Spinal cord (tissue), 10 donors: ENCODE data around the gene PRIMPOL. TPM values are rescaled to one million over a fixed set of nuclear protein-coding genes. Genes with fewer than 3 reads are reported as not detected.

Source experiments
- DNase-seq, 6 donors: peaks; one replicate each; pipeline versions ENCODE4 v3.0.0 to v3.0.0-alpha.2; 2013 to 2015; ENCODE audit warnings: low spot score in 6 of 6, low read depth in 4 of 6
- H3K27ac ChIP-seq: one replicate; pipeline ENCODE4 v1.5.1; 2013; ENCODE audit warnings: low read depth, low read length, control low read depth
- H3K27me3 ChIP-seq: one replicate; pipeline ENCODE4 v1.6.1; 2013; ENCODE audit warnings: low read length; ENCODE audit not compliant: control insufficient read depth, insufficient read depth
- H3K36me3 ChIP-seq: one replicate; pipeline ENCODE4 v1.6.1; 2013; ENCODE audit warnings: low read length; ENCODE audit not compliant: control insufficient read depth, insufficient read depth
- H3K4me1 ChIP-seq: one replicate; pipeline ENCODE4 v1.6.1; 2013; ENCODE audit warnings: low read length; ENCODE audit not compliant: control insufficient read depth, insufficient read depth
- H3K4me3 ChIP-seq: one replicate; pipeline ENCODE4 v1.5.1; 2013; ENCODE audit warnings: low read depth, low read length, control low read depth
- H3K9me3 ChIP-seq: one replicate; pipeline ENCODE4 v1.6.1; 2013; ENCODE audit warnings: low read length; ENCODE audit not compliant: control insufficient read depth, insufficient read depth
- WGBS: methylation state at CpG from one replicate; pipeline ENCODE4 v1.1.5; 2013; ENCODE audit warnings: missing lambda C conversion rate; ENCODE audit not compliant: insufficient coverage; 5-methylcytosine and 5-hydroxymethylcytosine counted together
- polyA plus RNA-seq, 2 donors: library from polyadenylated mRNA; unstranded; fragments of 120-200 nt; gene quantifications; one replicate each; pipeline ENCODE4 v1.2.1, GENCODE V29; 2013; ENCODE audit not compliant: insufficient read length in 2 of 2
- total RNA-seq, 2 donors: library from RNA; depleted of rRNA in 1 of 2; stranded (reverse); fragments of 120-200 nt in 1 of 2; fragments of >200 nt in 1 of 2; gene quantifications; one replicate each; pipeline versions ENCODE4 v1.2.3 to v1.2.4, GENCODE V29; 2013 to 2014
- donor health status: healthy.

The PRIMPOL gene
- total and polyA plus RNA-seq, 4 donors = 27.4 to 36.5 (median 29.5) TPM

DNA sequence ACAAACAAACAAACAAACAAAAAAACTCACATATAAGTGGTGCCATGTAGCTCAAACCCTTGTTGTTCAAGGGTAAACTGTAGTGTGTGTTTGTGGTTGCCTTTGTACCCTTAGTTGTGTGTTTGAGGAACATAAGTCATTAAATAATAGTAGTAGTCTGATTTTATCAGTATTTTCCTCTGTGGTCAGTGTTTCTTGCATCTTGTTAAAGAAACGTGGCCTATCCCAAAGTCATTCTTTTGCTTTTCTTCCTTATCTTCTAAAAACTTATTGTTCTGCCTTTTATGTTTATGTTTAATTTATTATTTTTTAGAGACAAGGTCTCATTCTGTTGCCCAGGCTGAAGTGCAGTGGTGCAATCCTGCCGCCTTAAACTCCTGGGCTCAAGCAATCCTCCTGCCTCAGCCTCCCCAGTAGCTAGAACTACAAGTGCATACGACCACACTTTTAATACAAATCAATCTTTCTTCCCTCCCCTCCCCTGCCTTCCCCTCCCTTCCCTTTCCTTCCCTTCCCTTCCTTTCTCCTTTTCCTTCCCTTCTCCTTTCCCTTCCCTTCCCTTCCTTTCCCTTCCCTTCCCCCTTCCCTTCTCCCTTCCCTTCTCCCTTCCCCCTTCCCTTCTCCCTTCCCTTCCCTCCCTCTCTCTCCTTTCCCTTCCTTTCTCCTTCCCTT is 26.4 kb downstream of the PRIMPOL start:
- H3K36me3 ChIP-seq = peaks cover 15% of the 10 kb centered on the region
- H3K27me3 ChIP-seq = no peaks in the 10 kb centered on the region
- H3K4me3 ChIP-seq = no peak overlapping the region
- H3K9me3 ChIP-seq = no peaks in the 10 kb centered on the region
- 89% methylated on average over 2 of the region's 3 CpGs for WGBS
- no peak overlapping the region for H3K27ac ChIP-seq
- DNase-seq = no peak
- H3K4me1 ChIP-seq = no peaks in the 10 kb centered on the region

DNA sequence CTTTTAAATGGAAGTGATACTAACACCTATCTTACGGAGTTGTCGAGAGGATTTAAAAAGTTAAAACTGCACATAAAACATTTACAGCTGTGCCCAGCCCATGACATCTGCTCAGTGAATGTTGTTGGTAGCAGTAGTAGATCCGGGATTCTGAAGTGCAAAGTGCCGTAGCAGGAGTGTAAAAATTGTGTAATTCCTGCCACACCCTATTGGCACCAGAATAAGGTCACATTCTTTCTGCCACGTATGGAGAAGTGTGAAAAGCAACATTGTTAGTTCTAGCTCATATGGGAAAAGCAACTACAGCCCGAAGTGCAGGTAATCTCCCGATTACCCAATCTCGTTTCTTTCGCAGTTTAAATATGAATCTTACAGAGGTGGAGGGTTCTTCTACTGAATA is 31.2 kb downstream of the PRIMPOL start:
- DNase-seq = no peak
- Histone ChIP-seq H3K27me3 (no peaks in the 10 kb centered on the region), H3K9me3 (no peaks in the 10 kb centered on the region), H3K27ac (no peak overlapping the region), H3K36me3 (peaks cover 3% of the 10 kb centered on the region), H3K4me3 (no peak overlapping the region), H3K4me1 (no peaks in the 10 kb centered on the region)
- WGBS = no CpG with 5 or more reads among the region's 9 CpGs

DNA sequence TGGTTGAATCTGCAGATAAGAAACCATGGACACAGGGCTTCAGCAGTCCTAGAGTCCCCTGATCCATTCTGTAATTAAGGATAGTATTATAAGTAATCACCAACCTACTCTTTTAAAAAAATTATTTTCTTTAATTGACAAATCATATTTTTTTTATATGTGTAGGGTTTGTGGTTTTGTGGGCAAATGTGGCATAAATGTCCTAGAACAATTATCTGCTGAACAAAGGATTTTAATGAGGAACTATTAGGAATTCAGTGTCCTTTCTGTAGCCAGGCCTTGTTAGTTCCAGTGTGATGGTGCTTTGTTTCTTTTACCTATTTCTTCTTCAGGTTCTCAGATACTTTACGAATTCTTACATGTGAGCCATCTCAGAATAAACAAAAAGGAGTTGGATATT is 32.4 kb downstream of the PRIMPOL start:
- Histone ChIP-seq H3K27ac (no peak overlapping the region), H3K9me3 (no peaks in the 10 kb centered on the region), H3K27me3 (no peaks in the 10 kb centered on the region), H3K4me3 (no peak overlapping the region), H3K36me3 (peaks cover 3% of the 10 kb centered on the region), H3K4me1 (no peaks in the 10 kb centered on the region)
- WGBS = no CpG with 5 or more reads among the region's 1 CpG
- DNase-seq = no peak

DNA sequence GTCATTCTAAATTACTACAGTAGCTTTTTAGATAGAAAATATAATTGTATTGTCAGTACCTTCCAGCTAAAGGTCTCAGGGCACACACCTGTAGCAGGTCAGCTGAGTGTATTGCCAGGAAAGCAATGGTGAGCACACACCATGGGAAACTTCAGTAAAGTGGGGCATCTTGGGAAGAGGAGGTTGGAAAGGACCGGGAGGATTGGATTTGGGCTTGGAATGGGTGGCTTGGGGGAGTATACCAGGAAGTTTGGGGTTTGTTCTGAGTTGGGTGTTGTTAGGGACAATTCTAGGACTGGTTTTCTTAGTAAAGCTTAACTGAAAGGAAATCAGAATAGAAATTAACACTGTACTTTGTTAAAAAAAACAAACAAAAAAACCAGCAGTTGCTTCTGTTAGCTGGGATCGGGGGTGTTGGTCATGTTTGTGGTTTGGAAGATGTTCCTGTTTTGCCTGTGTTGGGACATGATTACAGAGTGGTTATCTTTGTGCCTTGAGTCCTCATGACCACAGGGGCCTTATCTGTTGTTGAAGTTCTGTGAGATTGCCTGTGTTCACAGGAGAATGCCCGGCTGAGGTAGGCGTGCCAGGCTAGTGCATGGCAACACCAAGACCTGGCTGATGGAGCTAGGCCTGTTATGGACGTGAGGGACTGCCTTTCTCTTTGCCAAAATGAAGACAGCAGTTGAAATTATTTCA is 35.1 kb downstream of the PRIMPOL start:
- no peak overlapping the region for H3K27ac ChIP-seq
- 98% methylated on average over 5 of the region's 5 CpGs for WGBS
- H3K4me3 ChIP-seq = no peak overlapping the region
- H3K27me3 ChIP-seq = no peaks in the 10 kb centered on the region
- no peaks in the 10 kb centered on the region for H3K4me1 ChIP-seq
- no peaks in the 10 kb centered on the region for H3K9me3 ChIP-seq
- no peak for DNase-seq
- H3K36me3 ChIP-seq = peaks cover 3% of the 10 kb centered on the region

DNA sequence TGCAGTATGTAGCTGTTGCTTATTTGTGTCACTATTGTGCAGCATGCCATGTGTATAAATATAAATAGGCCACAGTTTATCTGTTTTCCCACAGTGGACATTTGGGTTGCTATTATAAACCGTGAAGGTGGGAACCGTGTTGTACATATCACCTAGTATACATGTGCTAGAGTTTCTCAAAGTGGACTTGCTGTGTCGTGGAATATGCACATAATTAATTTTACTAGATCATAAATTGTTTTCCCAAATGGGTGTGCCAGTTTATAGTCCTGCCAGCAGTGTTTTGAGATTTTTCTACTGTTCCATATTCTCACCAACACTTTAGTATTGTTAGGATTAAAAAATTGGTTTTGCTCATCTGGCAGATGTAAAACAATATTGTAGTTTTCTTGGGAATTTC is 38.5 kb downstream of the PRIMPOL start:
- H3K27ac ChIP-seq = no peak overlapping the region
- no peaks in the 10 kb centered on the region for H3K4me1 ChIP-seq
- no CpG with 5 or more reads among the region's 3 CpGs for WGBS
- H3K9me3 ChIP-seq = no peaks in the 10 kb centered on the region
- DNase-seq = no peak
- no peaks in the 10 kb centered on the region for H3K27me3 ChIP-seq
- no peak overlapping the region for H3K4me3 ChIP-seq
- no peaks in the 10 kb centered on the region for H3K36me3 ChIP-seq

DNA sequence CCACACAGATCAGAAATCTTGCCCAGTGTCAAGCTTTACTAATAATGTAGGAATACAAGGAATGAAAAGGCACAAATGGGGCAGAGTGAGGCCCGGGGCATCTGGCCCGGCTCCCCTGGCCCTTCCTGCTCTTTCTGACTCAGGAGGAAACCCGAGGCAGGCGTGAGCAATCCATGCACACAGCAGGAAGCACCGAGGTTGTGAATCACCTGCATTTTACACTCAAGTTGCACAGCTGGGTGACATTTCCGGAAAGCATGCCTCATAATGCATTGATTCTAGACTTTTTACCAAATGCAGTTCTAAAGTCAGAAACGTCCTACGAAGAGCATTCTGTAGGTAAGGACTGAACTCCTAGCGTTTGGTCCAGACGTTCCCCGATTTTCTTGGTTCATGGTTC is 38.9 kb downstream of the PRIMPOL start:
- Histone ChIP-seq H3K27ac (no peak overlapping the region), H3K9me3 (no peaks in the 10 kb centered on the region), H3K27me3 (no peaks in the 10 kb centered on the region), H3K4me3 (no peak overlapping the region), H3K36me3 (no peaks in the 10 kb centered on the region), H3K4me1 (no peaks in the 10 kb centered on the region)
- WGBS = 66% methylated on average over 11 of the region's 11 CpGs
- no peak for DNase-seq

DNA sequence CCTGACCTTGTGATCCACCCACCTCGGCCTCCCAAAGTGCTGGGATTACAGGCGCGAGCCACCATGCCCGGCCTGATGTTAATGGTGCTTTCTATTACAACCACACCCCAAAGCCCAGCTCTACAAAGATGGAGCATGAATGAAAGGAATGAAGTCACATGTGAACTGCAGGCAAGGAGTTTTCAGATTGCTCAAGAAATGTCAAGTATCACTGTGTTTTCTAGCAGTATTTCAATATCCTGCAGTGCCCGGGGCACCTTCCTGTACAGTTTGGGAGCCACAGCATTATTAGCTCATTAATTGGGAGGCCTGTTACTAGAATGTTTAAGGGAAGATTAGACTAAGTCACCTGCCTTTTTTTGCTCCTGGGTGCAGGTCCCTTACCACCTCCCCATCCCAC is 40.1 kb downstream of the PRIMPOL start:
- H3K4me1 ChIP-seq = no peaks in the 10 kb centered on the region

DNA sequence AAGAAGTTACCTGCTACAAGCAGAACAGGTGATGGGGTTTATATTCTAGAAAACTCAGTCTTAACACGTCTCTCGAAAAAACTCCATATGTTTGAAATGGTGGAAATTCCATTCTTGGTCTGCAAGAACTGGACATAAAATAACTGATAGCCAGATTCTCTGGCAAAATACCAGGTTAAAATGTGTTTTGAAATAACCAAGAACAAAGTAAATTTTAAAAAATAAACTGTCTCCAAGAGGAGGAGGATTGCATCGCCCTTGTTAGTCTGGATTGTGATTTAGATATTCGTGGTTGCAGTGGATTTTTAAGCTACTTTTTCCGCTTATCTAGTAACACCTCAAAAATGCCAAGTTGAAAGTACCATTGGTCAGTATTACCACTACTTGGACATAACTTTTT is 43.5 kb downstream of the PRIMPOL start:
- Histone ChIP-seq H3K27ac (no peak overlapping the region), H3K4me3 (no peak overlapping the region), H3K4me1 (no peaks in the 10 kb centered on the region), H3K36me3 (peaks cover 3% of the 10 kb centered on the region), H3K9me3 (no peaks in the 10 kb centered on the region), H3K27me3 (no peaks in the 10 kb centered on the region)
- DNase-seq = no peak
- WGBS = no CpG with 5 or more reads among the region's 5 CpGs

More for the DNA sequence above, 40.1 kb downstream of the PRIMPOL start:
- H3K4me3 ChIP-seq = no peak overlapping the region
- no peaks in the 10 kb centered on the region for H3K27me3 ChIP-seq
- H3K9me3 ChIP-seq = no peaks in the 10 kb centered on the region
- H3K36me3 ChIP-seq = no peaks in the 10 kb centered on the region
- DNase-seq = no peak
- no peak overlapping the region for H3K27ac ChIP-seq
- WGBS = no CpG with 5 or more reads among the region's 5 CpGs

DNA sequence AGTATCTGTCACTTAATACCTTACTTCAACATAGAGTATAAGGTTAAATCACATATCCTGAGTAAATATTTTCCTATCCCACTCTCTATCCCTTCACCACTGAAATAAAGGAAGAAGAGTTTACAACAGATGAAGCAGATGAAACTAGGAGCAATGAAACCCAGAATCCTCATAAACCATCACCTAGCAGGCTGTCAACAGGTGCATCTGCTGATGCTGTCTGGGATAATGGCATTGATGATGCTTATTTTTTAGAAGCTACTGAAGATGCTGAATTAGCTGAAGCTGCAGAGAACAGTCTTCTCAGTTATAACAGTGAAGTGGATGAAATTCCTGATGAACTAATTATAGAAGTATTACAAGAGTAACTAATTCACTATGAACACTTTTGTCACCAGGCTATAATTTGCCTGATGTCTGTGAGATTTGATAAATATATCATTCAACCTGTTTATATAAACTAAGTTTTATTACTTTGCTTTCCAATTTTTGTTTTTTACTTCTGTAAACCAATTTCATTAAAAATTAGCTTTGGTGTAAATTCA is 44.9 kb downstream of the PRIMPOL start:
- H3K9me3 ChIP-seq = no peaks in the 10 kb centered on the region
- H3K27ac ChIP-seq = no peak overlapping the region
- DNase-seq = no peak
- H3K36me3 ChIP-seq = peaks cover 3% of the 10 kb centered on the region
- no peaks in the 10 kb centered on the region for H3K4me1 ChIP-seq
- no peak overlapping the region for H3K4me3 ChIP-seq
- no peaks in the 10 kb centered on the region for H3K27me3 ChIP-seq
